MCF 10A (cell line): ENCODE measurements around the gene GLB1L2. TPM values are rescaled to one million over a fixed set of nuclear protein-coding genes. Genes with fewer than 3 reads are reported as not detected.

Experiments used
- BruUV-seq: library from RNA; stranded (reverse); fragments of 400-500 nt; replicated peaks from 2 replicates; lab custom pipeline; 2021; lab: Mats Ljungman, UMichigan
- CTCF ChIA-PET: fragments of 300-600 bp; sonication (Branson Sonifier 250); formaldehyde crosslinking; extraction: SDS; loops from one replicate; lab custom pipeline; 2021; ENCODE audit warnings: antibody characterized with exemption, inconsistent platforms; lab: Yijun Ruan, JAX
- POLR2A ChIA-PET: fragments of 300-600, 350-650 bp; sonication (Branson Sonifier 250); formaldehyde crosslinking; extraction: SDS; loops from one replicate; lab custom pipeline; 2020; ENCODE audit warnings: antibody characterized with exemption, inconsistent platforms; lab: Yijun Ruan, JAX
- DNase-seq: peaks from one replicate; pipeline ENCODE4 v3.0.0-alpha.2; 2018; ENCODE audit not compliant: unreplicated experiment
- H3K27ac Mint-ChIP-seq: one replicate; pipeline ENCODE4 v1.8.0; 2022; ENCODE audit warnings: mild to moderate bottlenecking, low read depth, mixed read lengths; ENCODE audit not compliant: unreplicated experiment
- H3K27me3 Mint-ChIP-seq: one replicate; pipeline ENCODE4 v1.8.0; 2022; ENCODE audit warnings: mixed read lengths; ENCODE audit not compliant: insufficient read depth, unreplicated experiment
- H3K36me3 Mint-ChIP-seq: one replicate; pipeline ENCODE4 v1.8.0; 2022; ENCODE audit warnings: mild to moderate bottlenecking, moderate library complexity, mixed read lengths; ENCODE audit not compliant: insufficient read depth, unreplicated experiment
- H3K4me1 Mint-ChIP-seq: one replicate; pipeline ENCODE4 v1.8.0; 2022; ENCODE audit warnings: mixed read lengths; ENCODE audit not compliant: insufficient read depth, unreplicated experiment
- H3K4me3 Mint-ChIP-seq: one replicate; pipeline ENCODE4 v1.8.0; 2022; ENCODE audit warnings: mild to moderate bottlenecking, moderate library complexity, mixed read lengths; ENCODE audit not compliant: unreplicated experiment
- H3K9me3 Mint-ChIP-seq: one replicate; pipeline ENCODE4 v1.8.0; 2022; ENCODE audit warnings: mixed read lengths; ENCODE audit not compliant: unreplicated experiment
- CTCF ChIP-seq: fragments of 200-600 bp; IDR thresholded peaks from one replicate; pipeline ENCODE4 v1.8.0; 2022; ENCODE audit warnings: antibody characterized with exemption, mild to moderate bottlenecking; ENCODE audit not compliant: unreplicated experiment
- intact Hi-C: fragments of 100-400 bp; cut with micrococcal nuclease; formaldehyde crosslinking; loops from 2 replicates; pipeline ENCODE4 v1.14.1; 2022
- total RNA-seq: library from RNA; stranded (reverse); gene quantifications from 2 replicates; pipeline ENCODE4 v1.2.3, GENCODE V29; 2022

The GLB1L2 gene
- total RNA-seq, 1 experiment from 2014 or later, result 17.0 TPM

GRCh38 chr11:134405841-134406240, 74.1 kb downstream of the GLB1L2 start:
- no peak for DNase-seq
- H3K9me3 Mint-ChIP-seq, result no peaks in the 10 kb centered on the region
- peaks cover 5% of the 10 kb centered on the region for H3K4me1 Mint-ChIP-seq
- no peak for TF ChIP-seq CTCF
- H3K27me3 Mint-ChIP-seq, result peaks cover 17% of the 10 kb centered on the region
- no peaks in the 10 kb centered on the region for H3K36me3 Mint-ChIP-seq
- ChIA-PET POLR2A (interaction anchor here (0.7 kb wide), 1 partner anchor 20 kb away, joined by 3 read pairs; no protein-coding TSS in a partner anchor), CTCF (no interaction called here)
- intact Hi-C loops, result no loop called here
- no peak overlapping the region for H3K4me3 Mint-ChIP-seq
- H3K27ac Mint-ChIP-seq, result no peak overlapping the region
- no TSS peak for BruUV-seq

GRCh38 chr11:134406264-134407185, 74.7 kb downstream of the GLB1L2 start:
- TF ChIP-seq CTCF, result no peak
- no peaks in the 10 kb centered on the region for H3K36me3 Mint-ChIP-seq
- POLR2A ChIA-PET, result no interaction called here
- no TSS peak for BruUV-seq
- H3K27me3 Mint-ChIP-seq, result peaks cover 21% of the 10 kb centered on the region
- no peaks in the 10 kb centered on the region for H3K9me3 Mint-ChIP-seq
- no peak overlapping the region for H3K27ac Mint-ChIP-seq
- intact Hi-C loops, result no loop called here
- CTCF ChIA-PET, result no interaction called here
- H3K4me1 Mint-ChIP-seq, result peaks cover 5% of the 10 kb centered on the region
- no peak for DNase-seq
- H3K4me3 Mint-ChIP-seq, result no peak overlapping the region

GRCh38 chr11:134407321-134407828, 75.6 kb downstream of the GLB1L2 start:
- peaks cover 5% of the 10 kb centered on the region for H3K4me1 Mint-ChIP-seq
- H3K36me3 Mint-ChIP-seq, result no peaks in the 10 kb centered on the region
- H3K9me3 Mint-ChIP-seq, result no peaks in the 10 kb centered on the region
- POLR2A ChIA-PET, result no interaction called here
- DNase-seq, result no peak
- H3K27me3 Mint-ChIP-seq, result peaks cover 21% of the 10 kb centered on the region
- CTCF ChIA-PET, result no interaction called here
- H3K27ac Mint-ChIP-seq, result no peak overlapping the region
- no peak overlapping the region for H3K4me3 Mint-ChIP-seq
- TF ChIP-seq CTCF, result no peak
- BruUV-seq, result no TSS peak
- intact Hi-C loops, result no loop called here

GRCh38 chr11:134407923-134408322, 76.1 kb downstream of the GLB1L2 start:
- POLR2A ChIA-PET, result no interaction called here
- no peak overlapping the region for H3K27ac Mint-ChIP-seq
- no peak for TF ChIP-seq CTCF
- peaks cover 5% of the 10 kb centered on the region for H3K4me1 Mint-ChIP-seq
- H3K4me3 Mint-ChIP-seq, result no peak overlapping the region
- DNase-seq, result no peak
- CTCF ChIA-PET, result no interaction called here
- intact Hi-C loops, result no loop called here
- no peaks in the 10 kb centered on the region for H3K9me3 Mint-ChIP-seq
- peaks cover 21% of the 10 kb centered on the region for H3K27me3 Mint-ChIP-seq
- no TSS peak for BruUV-seq
- H3K36me3 Mint-ChIP-seq, result no peaks in the 10 kb centered on the region
